Gastrocnemius medialis (tissue), 4 donors: ENCODE data around the gene RAG2. TPM values are rescaled to one million over a fixed set of nuclear protein-coding genes. Genes with fewer than 3 reads are reported as not detected.

Source experiments
- ATAC-seq, 2 donors: fragments of 150-250 bp; one replicate each; pipeline ENCODE4 v1.9.1; 2016
- DNase-seq, 2 donors: peaks; one replicate each; pipeline ENCODE4 v3.0.0-alpha.2; 2019
- H3K27ac ChIP-seq, 4 donors: fragments of 200-600 bp; sonication (generic); 1 replicate in 1 of 4; 2 replicates in 3 of 4; pipeline ENCODE4 v1.5.1; 2016 to 2018; ENCODE audit warnings: mild to moderate bottlenecking in 2 of 4, moderate library complexity in 1 of 4
- H3K27me3 ChIP-seq, 3 donors: fragments of 200-600 bp; sonication (generic) in 2 of 3; 1 replicate in 1 of 3; 2 replicates in 2 of 3; pipeline versions ENCODE4 v1.5.1 to v1.6.0; 2016 to 2019; ENCODE audit warnings: mild to moderate bottlenecking in 1 of 3, moderate library complexity in 1 of 3
- H3K36me3 ChIP-seq, 2 donors: fragments of 200-600 bp; sonication (generic) in 1 of 2; one replicate each; pipeline ENCODE4 v1.5.1; 2017 to 2018
- H3K4me1 ChIP-seq, 2 donors: fragments of 200-600 bp; sonication (generic) in 1 of 2; one replicate each; pipeline ENCODE4 v1.5.1; 2016 to 2017; ENCODE audit warnings: mild to moderate bottlenecking in 2 of 2
- H3K4me3 ChIP-seq, 4 donors: fragments of 200-600 bp; sonication (generic) in 3 of 4; 1 replicate in 1 of 4; 2 replicates in 3 of 4; pipeline ENCODE4 v1.5.1; 2016 to 2019; ENCODE audit warnings: mild to moderate bottlenecking in 2 of 4
- H3K9me3 ChIP-seq, 3 donors: fragments of 200-600 bp; sonication (generic) in 2 of 3; 1 replicate in 1 of 3; 2 replicates in 2 of 3; pipeline ENCODE4 v1.5.1; 2016 to 2019
- CTCF ChIP-seq, 5 experiments: fragments of 450-650 bp in 3 of 5; fragments of 200-600 bp in 2 of 5; sonication (generic) in 2 of 5; IDR thresholded peaks in 4 of 5; conservative IDR thresholded peaks in 1 of 5; 1 replicate in 4 of 5; 2 replicates in 1 of 5; pipeline ENCODE4 v1.5.1; 2016 to 2019; ENCODE audit warnings: antibody characterized with exemption in 5 of 5, mild to moderate bottlenecking in 3 of 5, moderate library complexity in 3 of 5
- POLR2A ChIP-seq, 2 donors: fragments of 450-650 bp; IDR thresholded peaks; one replicate each; pipeline ENCODE4 v1.6.1; 2017; ENCODE audit warnings: antibody characterized with exemption in 2 of 2, mild to moderate bottlenecking in 2 of 2, moderate library complexity in 2 of 2
- in situ Hi-C, 4 donors: fragments of 200-750 bp; cut with MboI; loops; one replicate each; pipeline versions ENCODE4 v1.15.0 to v1.8.0; 2017; ENCODE audit warnings: low sequenced_read_pairs in 4 of 4
- intact Hi-C: fragments of 100-400 bp; cut with DNase I; formaldehyde crosslinking; loops from one replicate; pipeline ENCODE4 v1.15.1; 2023; ENCODE audit warnings: low total_unique reads
- total RNA-seq, 4 donors: library from RNA; depleted of rRNA; stranded (reverse); fragments of >200 nt; gene quantifications; one replicate each; pipeline versions ENCODE4 v1.1.0 to v1.2.3, GENCODE V29; 2016

Gene RAG2
- total RNA-seq, 4 donors from 2014 or later, result not detected

DNA sequence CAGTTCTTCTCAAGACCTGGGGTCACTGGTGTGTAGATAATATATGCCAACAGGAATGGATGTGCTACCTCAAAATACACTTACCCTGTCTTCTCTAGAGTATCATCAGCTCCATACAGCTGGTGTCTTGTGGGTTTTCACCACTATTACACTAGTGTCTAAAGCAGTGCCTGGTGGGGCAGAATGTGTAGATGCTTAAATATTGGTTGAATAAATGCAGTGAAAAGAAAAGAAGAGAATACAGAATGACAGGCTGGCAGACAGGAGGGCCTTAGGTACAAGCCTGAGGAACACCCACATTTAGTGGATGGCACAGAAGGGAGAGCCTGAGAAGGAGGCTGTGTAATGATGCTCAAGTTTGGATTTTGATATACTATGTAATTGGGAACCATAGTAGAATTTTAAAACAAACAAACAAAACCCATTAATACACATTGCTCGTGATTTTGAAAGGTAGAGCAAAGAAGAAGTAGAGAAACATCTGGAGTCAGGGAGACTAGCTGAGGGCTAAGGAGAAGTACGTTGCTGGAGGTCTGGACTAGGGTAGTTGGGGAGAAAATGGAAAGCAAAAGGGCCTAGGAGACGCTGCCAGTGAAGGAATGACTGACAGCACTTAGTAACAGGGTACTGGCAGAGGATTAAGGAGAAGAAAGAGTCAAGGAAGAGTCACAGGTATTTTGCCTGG, 20.5 kb upstream of the RAG2 start:
- intact Hi-C loops, result loop anchor here (5.0 kb wide), 1 partner anchor 36 kb away; no protein-coding TSS in a partner anchor
- DNase-seq (no peak), ATAC-seq (no peak)
- no peak overlapping the region for H3K27ac ChIP-seq
- no peaks in the 10 kb centered on the region for H3K27me3 ChIP-seq
- no peak overlapping the region for H3K4me3 ChIP-seq
- in situ Hi-C loops, result no loop called here
- no peaks in the 10 kb centered on the region for H3K9me3 ChIP-seq
- no peaks in the 10 kb centered on the region for H3K36me3 ChIP-seq
- no peak for TF ChIP-seq CTCF (IDR thresholded peaks at IDR 0.05 in 4 of 5, conservative IDR thresholded peaks at IDR 0.05 in 1 of 5)
- TF ChIP-seq POLR2A (IDR thresholded peaks at IDR 0.05), result no peak
- H3K4me1 ChIP-seq, result peaks cover 8 to 10% of the 10 kb centered on the region in 2 donors

- Histone ChIP-seq H3K9me3 (no peaks in the 10 kb centered on the region), H3K27me3 (no peaks in the 10 kb centered on the region), H3K4me3 (no peak overlapping the region), H3K4me1 (peaks cover 8 to 10% of the 10 kb centered on the region in 2 donors), H3K27ac (no peak overlapping the region), H3K36me3 (no peaks in the 10 kb centered on the region)
- ATAC-seq (no peak), DNase-seq (no peak)
- intact Hi-C loops, result loop anchor here (5.0 kb wide), 1 partner anchor 35 kb away; no protein-coding TSS in a partner anchor
- in situ Hi-C loops, result no loop called here
- TF ChIP-seq POLR2A (IDR thresholded peaks at IDR 0.05) (no peak), CTCF (IDR thresholded peaks at IDR 0.05 in 4 of 5, conservative IDR thresholded peaks at IDR 0.05 in 1 of 5) (no peak)
Measured at GRCh38 chr11:36617543-36618362, 19.7 kb upstream of the RAG2 start.

- H3K4me1 ChIP-seq, result peaks cover 8 to 10% of the 10 kb centered on the region in 2 donors
- in situ Hi-C loops, result no loop called here
- no peak for ATAC-seq
Measured at GRCh38 chr11:36615826-36616225, 17.8 kb upstream of the RAG2 start.

GRCh38 chr11:36609383-36609782, 11.3 kb upstream of the RAG2 start:
- intact Hi-C loops, result no loop called here
- ATAC-seq (no peak), DNase-seq (no peak)
- Histone ChIP-seq H3K4me3 (no peak overlapping the region), H3K9me3 (no peaks in the 10 kb centered on the region), H3K27me3 (no peaks in the 10 kb centered on the region), H3K4me1 (peaks cover 0 to 5% of the 10 kb centered on the region in 2 donors), H3K36me3 (peaks cover 0 to 13% of the 10 kb centered on the region in 2 donors), H3K27ac (no peak overlapping the region)
- in situ Hi-C loops, result no loop called here
- TF ChIP-seq CTCF (IDR thresholded peaks at IDR 0.05 in 4 of 5, conservative IDR thresholded peaks at IDR 0.05 in 1 of 5) (no peak), POLR2A (IDR thresholded peaks at IDR 0.05) (no peak)

More at GRCh38 chr11:36615826-36616225, 17.8 kb upstream of the RAG2 start:
- intact Hi-C loops, result loop anchor here (5.0 kb wide), 1 partner anchor 34 kb away; no protein-coding TSS in a partner anchor
- Histone ChIP-seq H3K4me3 (no peak overlapping the region), H3K27me3 (no peaks in the 10 kb centered on the region), H3K36me3 (peaks cover 0 to 5% of the 10 kb centered on the region in 2 donors), H3K27ac (no peak overlapping the region), H3K9me3 (no peaks in the 10 kb centered on the region)
- TF ChIP-seq CTCF (IDR thresholded peaks at IDR 0.05 in 4 of 5, conservative IDR thresholded peaks at IDR 0.05 in 1 of 5) (no peak), POLR2A (IDR thresholded peaks at IDR 0.05) (no peak)
- no peak for DNase-seq
